ENCODE measurements around the gene PALLD.
"Not testable (repeated sequence)": the region's sequence is repeated elsewhere in the genome, so short reads cannot be mapped to it uniquely, and the experiment has no call there.

DNA sequence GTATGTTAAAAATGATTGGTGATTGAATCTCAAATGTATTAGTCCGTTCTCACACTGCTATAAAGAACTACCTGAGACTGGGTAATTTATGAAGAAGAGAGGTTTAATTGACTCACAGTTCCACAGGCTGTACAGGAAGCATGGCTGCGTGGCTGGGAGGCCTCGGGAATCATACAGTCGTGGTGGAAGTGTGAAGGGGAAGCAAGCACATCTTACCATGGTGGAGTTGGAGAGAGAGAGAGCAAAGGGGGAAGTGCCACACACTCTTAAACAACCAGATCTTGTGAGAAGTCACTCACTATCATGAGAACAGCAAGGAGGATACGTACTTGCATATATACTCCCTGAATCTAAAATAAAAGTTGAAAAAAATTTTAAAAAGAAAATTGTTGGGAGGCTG is 306.2 kb downstream of the PALLD start:
- TF ChIP-seq SMC3 (conservative IDR thresholded peaks at IDR 0.05; ENCODE audit: poor library complexity); POLR2AphosphoS5 (IDR thresholded peaks at IDR 0.05); EZH2 (IDR thresholded peaks at IDR 0.05; ENCODE audit: borderline replicate concordance, insufficient read depth, low read length, poor library complexity, severe bottlenecking): not testable (repeated sequence)
- TF ChIP-seq, protein P1, sequence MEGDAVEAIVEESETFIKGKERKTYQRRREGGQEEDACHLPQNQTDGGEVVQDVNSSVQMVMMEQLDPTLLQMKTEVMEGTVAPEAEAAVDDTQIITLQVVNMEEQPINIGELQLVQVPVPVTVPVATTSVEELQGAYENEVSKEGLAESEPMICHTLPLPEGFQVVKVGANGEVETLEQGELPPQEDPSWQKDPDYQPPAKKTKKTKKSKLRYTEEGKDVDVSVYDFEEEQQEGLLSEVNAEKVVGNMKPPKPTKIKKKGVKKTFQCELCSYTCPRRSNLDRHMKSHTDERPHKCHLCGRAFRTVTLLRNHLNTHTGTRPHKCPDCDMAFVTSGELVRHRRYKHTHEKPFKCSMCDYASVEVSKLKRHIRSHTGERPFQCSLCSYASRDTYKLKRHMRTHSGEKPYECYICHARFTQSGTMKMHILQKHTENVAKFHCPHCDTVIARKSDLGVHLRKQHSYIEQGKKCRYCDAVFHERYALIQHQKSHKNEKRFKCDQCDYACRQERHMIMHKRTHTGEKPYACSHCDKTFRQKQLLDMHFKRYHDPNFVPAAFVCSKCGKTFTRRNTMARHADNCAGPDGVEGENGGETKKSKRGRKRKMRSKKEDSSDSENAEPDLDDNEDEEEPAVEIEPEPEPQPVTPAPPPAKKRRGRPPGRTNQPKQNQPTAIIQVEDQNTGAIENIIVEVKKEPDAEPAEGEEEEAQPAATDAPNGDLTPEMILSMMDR (IDR thresholded peaks at IDR 0.05; ENCODE audit: poor library complexity, severe bottlenecking), result not testable (repeated sequence)
- TF ChIP-seq, protein P2, sequence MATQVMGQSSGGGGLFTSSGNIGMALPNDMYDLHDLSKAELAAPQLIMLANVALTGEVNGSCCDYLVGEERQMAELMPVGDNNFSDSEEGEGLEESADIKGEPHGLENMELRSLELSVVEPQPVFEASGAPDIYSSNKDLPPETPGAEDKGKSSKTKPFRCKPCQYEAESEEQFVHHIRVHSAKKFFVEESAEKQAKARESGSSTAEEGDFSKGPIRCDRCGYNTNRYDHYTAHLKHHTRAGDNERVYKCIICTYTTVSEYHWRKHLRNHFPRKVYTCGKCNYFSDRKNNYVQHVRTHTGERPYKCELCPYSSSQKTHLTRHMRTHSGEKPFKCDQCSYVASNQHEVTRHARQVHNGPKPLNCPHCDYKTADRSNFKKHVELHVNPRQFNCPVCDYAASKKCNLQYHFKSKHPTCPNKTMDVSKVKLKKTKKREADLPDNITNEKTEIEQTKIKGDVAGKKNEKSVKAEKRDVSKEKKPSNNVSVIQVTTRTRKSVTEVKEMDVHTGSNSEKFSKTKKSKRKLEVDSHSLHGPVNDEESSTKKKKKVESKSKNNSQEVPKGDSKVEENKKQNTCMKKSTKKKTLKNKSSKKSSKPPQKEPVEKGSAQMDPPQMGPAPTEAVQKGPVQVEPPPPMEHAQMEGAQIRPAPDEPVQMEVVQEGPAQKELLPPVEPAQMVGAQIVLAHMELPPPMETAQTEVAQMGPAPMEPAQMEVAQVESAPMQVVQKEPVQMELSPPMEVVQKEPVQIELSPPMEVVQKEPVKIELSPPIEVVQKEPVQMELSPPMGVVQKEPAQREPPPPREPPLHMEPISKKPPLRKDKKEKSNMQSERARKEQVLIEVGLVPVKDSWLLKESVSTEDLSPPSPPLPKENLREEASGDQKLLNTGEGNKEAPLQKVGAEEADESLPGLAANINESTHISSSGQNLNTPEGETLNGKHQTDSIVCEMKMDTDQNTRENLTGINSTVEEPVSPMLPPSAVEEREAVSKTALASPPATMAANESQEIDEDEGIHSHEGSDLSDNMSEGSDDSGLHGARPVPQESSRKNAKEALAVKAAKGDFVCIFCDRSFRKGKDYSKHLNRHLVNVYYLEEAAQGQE (IDR thresholded peaks at IDR 0.05; ENCODE audit: borderline replicate concordance), result not testable (repeated sequence)
